Keratinocyte (primary cell): ENCODE measurements around the gene JAKMIP2.

Experiments used
- EZH2 ChIP-seq: IDR thresholded peaks from one replicate; pipeline ENCODE4 v1.6.1; 2012; ENCODE audit warnings: inconsistent platforms, mild to moderate bottlenecking, low read length, moderate library complexity
- TF ChIP-seq, protein P1 (sequence below), 3 experiments: IDR thresholded peaks in 1 of 3; conservative IDR thresholded peaks in 1 of 3; optimal IDR thresholded peaks in 1 of 3; 2 replicates in 2 of 3; 3 replicates in 1 of 3; pipeline versions ENCODE3 to v1.5.1; 2011; ENCODE audit warnings: low read length in 3 of 3, mild to moderate bottlenecking in 3 of 3, moderate library complexity in 2 of 3, control low read depth in 1 of 3, inconsistent platforms in 1 of 3; ENCODE audit not compliant: insufficient read depth in 2 of 3; ENCODE audit errors: extremely low read depth in 1 of 3

DNA sequence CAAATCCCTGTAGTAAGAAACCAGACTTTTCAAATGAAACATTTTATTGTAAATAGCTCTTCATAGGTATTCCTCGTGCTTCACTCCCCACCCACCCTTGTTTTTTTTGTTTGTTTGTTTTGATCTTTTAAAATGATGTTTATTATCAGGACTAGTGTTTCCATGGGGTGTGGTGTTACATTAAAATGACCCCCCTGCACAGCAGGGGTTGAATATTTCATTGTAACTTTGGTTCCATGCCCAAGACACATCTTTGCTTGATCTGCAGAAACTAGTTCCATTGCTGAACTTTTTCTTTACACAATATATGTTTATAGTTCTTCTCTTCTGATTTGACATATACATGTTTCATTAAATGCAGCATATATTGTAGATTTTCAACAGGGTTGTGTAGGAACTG lies 191.4 kb downstream of the JAKMIP2 start:
- TF ChIP-seq, protein P1, sequence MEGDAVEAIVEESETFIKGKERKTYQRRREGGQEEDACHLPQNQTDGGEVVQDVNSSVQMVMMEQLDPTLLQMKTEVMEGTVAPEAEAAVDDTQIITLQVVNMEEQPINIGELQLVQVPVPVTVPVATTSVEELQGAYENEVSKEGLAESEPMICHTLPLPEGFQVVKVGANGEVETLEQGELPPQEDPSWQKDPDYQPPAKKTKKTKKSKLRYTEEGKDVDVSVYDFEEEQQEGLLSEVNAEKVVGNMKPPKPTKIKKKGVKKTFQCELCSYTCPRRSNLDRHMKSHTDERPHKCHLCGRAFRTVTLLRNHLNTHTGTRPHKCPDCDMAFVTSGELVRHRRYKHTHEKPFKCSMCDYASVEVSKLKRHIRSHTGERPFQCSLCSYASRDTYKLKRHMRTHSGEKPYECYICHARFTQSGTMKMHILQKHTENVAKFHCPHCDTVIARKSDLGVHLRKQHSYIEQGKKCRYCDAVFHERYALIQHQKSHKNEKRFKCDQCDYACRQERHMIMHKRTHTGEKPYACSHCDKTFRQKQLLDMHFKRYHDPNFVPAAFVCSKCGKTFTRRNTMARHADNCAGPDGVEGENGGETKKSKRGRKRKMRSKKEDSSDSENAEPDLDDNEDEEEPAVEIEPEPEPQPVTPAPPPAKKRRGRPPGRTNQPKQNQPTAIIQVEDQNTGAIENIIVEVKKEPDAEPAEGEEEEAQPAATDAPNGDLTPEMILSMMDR (optimal IDR thresholded peaks at IDR 0.05 in 1 of 3, IDR thresholded peaks at IDR 0.05 in 1 of 3, conservative IDR thresholded peaks at IDR 0.05 in 1 of 3; ENCODE audit: extremely low read depth in 1 of 3, insufficient read depth in 2 of 3, low read length in 3 of 3): no peak
- TF ChIP-seq EZH2: no peak
